Left colon (tissue), 2 donors: ENCODE results near the gene SVOP. TPM values are rescaled to one million over a fixed set of nuclear protein-coding genes. Genes with fewer than 3 reads are reported as not detected.
"Not testable (repeated sequence)": the region's sequence is repeated elsewhere in the genome, so short reads cannot be mapped to it uniquely, and the experiment has no call there.

ENCODE experiments used
- ATAC-seq: fragments of 200-7000 bp; cut with Tn5 transposase; one replicate; pipeline ENCODE4 v1.9.1; 2020; ENCODE audit warnings: mild to moderate bottlenecking, moderate library complexity
- DNase-seq, 2 donors: peaks; one replicate each; pipeline ENCODE4 v3.0.0-alpha.2; 2020
- intact Hi-C, 2 donors: fragments of 100-400 bp; cut with DNase I in 1 of 2; cut with micrococcal nuclease in 1 of 2; formaldehyde crosslinking; loops; one replicate each; pipeline versions ENCODE4 v1.11.2 to v1.14.0; 2022; cut with DNase I, micrococcal nuclease
- total RNA-seq, 2 donors: library from RNA; stranded (reverse); fragmentation: NEBNext Ultra II Directional; extraction: Animal tissue kit (Norgen Biotek cat#: 25700); gene quantifications; one replicate each; pipeline ENCODE4 v1.2.1, GENCODE V29; 2021
- donor health status: DM: no; HTN: no; CAD: no.
- donor health status: DM: yes; HTN: yes; CAD: no.

Gene SVOP
- total RNA-seq, 2 donors from 2014 or later = 0.09 to 0.45 TPM

DNA sequence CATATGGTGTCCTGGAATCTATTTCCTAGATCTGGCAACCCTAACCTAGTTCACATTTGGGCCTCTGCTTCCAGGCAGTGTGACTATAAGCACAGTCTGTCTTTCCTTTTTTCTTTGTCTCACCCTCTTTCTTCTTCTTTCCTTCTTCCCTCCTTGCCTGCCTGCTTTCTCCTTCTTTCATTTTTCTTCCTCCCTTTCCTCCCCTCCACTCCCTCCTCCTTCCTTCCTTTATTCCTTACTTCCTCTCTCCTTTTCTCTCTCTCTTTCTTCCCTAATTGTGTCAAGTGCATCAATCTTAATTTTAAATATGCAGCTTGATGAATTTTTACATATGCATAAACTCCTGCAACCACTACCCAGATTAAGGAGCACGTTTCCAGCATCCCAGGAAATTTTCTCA, 145.6 kb downstream of the SVOP start:
- no peak for DNase-seq
- no peak for ATAC-seq
- intact Hi-C loops = no loop called here

DNA sequence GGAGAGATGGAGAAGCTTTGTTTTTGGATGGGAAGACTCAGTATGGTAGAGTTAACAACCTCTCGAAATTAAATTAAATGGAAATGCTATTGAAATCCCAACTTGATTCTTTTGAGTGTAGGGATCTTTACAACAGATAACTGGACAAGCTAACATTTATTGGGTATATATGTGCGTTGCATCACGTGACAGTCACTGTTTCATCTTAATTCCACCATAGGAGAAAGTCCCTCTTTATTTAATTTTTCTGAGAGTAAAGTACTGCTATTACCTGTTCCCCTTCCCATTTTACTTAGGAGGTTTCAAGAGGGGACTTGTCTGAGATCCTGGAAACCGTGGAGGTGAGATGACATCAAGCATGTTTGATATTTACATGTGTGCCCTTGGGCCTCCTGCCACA, 152.1 kb downstream of the SVOP start:
- intact Hi-C loops = loop anchor here in 1 of 2 donors (10.0 kb wide), 1 partner anchor 76 kb away; no protein-coding TSS in a partner anchor

DNA sequence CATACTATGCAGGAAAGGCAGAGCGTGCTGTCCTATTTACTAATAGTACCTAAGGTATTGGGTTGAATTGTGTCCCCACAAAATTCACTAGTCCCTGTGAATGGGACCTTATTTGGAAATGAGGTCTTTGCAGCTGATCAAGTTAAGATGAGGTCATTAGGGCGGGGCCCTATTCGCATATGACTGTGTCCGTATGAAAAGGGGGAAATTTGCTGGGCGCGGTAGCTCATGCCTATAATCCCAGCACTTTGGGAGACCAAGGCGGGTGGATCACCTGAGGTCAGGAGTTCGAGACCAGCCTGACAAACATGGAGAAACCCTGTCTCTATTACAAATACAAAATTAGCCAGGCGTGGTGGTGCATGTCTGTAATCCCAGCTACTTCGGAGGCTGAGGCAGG, 154.8 kb downstream of the SVOP start:
- not testable (repeated sequence) for ATAC-seq, DNase-seq
- intact Hi-C loops = loop anchor here in 1 of 2 donors (10.0 kb wide), 1 partner anchor 79 kb away; no protein-coding TSS in a partner anchor

More for the DNA sequence above, 152.1 kb downstream of the SVOP start:
- DNase-seq (no peak), ATAC-seq (no peak)

GRCh38 chr12:108865169-108865568, 155.7 kb downstream of the SVOP start:
- intact Hi-C loops = loop anchor here in 1 of 2 donors (10.0 kb wide), 1 partner anchor 80 kb away; no protein-coding TSS in a partner anchor
- DNase-seq (no peak), ATAC-seq (no peak)

DNA sequence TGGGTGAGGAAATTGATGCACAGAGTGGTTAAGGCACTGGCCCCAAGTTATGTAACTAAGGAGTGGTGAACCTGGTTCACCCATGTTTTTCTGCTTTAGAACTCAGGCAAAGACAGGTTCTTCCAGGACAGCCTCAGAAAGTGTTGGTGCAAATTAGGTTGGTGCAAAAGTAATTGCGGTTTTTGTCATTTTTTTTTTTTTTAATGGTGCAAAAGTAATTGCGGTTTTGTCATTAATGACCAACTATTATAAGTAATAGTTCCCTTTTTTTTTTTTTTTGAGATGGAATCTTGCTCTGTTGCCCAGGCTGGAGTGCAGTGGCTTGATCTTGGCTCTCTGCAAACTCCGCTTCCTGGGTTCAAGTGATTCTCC, 158.3 kb downstream of the SVOP start:
- ATAC-seq (no peak), DNase-seq (no peak)
- intact Hi-C loops = loop anchor here in 1 of 2 donors (10.0 kb wide), 1 partner anchor 82 kb away; no protein-coding TSS in a partner anchor

DNA sequence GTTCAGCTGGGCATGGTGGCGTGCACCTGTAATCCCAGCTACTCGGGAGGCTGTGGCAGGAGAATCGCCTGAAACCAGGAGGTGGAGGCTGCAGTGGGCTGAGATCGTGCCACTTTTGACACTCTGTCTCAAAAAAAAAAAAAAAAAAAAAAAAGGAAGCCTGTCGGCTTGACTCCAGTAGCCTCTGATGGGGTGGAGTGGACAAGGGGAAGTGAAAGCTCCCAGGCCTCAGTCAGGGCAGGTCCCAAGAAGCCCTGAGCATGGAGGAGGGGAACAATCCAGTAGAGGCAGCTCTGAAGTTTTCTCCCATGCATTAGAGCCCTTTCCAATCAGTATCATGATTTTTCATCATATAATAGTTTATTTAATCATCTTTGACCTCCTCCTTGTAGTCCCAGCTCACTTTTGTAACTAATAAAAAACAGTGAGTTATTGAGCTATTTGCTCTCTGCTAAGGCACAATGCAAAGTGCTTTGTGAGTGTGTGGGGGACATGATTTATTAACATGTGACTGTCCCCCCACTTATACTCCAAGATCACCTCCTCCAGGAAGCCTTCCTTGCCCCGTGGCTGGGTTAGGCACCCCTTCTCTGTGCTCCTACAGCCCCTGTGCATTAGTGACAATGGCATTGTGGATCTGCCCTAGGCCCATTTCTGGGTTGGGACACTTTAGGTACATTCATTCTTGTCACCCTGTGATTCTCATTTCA, 158.8 kb downstream of the SVOP start:
- DNase-seq (peak in 1 of 2 donors; percentile 53), ATAC-seq (peak; percentile 48)
- intact Hi-C loops = loop anchor here in 1 of 2 donors (10.0 kb wide), 1 partner anchor 83 kb away; no protein-coding TSS in a partner anchor

DNA sequence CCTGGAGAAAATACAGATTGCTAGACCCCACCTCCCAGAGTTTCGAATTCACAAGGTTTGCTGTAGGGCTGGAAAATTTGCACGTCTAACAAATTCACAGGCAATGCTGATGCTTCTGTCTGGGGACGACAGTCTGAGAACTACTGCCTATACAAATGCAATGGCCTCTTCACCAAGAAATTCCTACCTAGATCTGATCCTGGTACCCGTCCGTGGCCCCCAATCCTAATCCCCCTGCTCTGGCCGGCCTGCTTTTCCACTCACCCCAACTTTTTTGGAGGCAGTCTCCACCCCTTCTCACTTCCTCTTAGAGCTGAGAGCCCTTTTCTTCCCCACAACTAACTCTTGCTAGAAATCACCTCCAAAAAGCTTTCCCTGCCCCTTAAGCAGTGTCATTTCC, 160.4 kb downstream of the SVOP start:
- DNase-seq (no peak), ATAC-seq (no peak)
- intact Hi-C loops = loop anchor here in 1 of 2 donors (10.0 kb wide), 1 partner anchor 84 kb away; no protein-coding TSS in a partner anchor

DNA sequence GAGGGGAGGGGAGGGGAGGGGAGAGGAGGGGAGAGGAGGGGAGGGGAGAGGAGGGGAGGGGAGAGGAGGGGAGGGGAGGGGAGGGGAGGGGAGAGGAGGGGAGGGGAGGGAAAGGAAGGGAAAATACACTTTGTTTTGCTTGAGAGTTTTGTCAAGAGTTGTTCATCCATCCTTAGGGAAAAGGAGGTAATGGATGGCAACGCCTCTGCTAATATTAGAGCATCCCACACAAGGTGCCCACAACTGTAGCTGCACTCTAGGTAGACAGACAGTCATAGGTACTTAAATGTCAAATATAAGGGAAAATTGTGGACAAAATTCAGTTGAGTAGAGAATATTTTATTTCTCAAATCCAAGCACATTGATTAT, 161.0 kb downstream of the SVOP start:
- DNase-seq (no peak), ATAC-seq (no peak)
- intact Hi-C loops = loop anchor here in 1 of 2 donors (10.0 kb wide), 3 partner anchors 55 to 295 kb away; partner anchors contain the start of genes ISCU and SART3

GRCh38 chr12:108859141-108859922, 161.5 kb downstream of the SVOP start:
- ATAC-seq (peak; percentile 40), DNase-seq (peak in 1 of 2 donors; percentile 36)
- intact Hi-C loops = loop anchor here in 1 of 2 donors (10.0 kb wide), 2 partner anchors 55 to 295 kb away; partner anchors contain the start of genes ISCU and SART3

DNA sequence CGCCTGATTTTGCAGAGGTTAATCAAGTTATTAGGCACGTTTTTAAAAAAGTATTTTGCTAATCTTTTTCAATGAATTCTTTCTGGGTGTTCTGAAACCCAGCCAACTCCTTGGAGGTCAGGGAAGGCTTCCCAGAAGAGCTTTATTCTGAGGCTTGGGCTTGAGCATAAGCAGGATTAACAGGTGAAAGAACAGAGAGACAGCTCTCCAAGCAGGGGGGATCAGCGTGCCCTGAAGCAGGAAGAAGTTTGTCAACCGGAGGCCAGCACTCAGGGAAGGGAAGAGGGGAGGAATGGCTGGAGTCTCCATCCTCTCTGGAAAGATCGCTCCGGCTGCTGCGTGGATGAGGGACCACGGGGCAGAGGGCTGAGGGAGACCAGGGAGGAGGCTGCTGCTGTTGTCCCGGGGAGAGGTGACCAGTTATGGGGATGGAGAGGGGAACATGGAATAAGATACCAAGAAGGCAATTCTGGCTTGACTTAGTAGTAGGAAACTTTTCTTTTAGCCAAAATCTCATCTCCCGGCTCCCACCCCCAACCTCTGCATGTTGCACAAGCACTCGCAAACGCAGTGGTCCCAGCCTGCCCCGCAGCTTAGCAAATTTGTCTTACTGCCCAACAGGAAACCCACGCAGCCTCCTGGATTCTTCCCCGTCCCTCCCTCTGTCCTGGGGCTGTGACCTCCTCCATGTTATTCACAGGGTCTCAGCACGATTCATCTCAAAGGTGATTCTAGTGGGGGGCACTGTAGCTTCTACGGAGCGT, 162.4 kb downstream of the SVOP start:
- no peak for ATAC-seq
- peak; percentile 36 to 39 for DNase-seq
- intact Hi-C loops = loop anchor here in 1 of 2 donors (10.0 kb wide), 2 partner anchors 54 to 294 kb away; partner anchors contain the start of genes ISCU and SART3

Other genes starting within 250 kb of the SVOP start
- gene SSH1, start 163.5 kb downstream of the SVOP start, total RNA-seq = 10 to 100 TPM; 24.6 to 28.2 TPM
- gene DAO, start 141.0 kb downstream of the SVOP start, total RNA-seq = 1 to 10 TPM; 3.8 to 4.9 TPM
- 10 to 100 TPM; 26.6 to 33.5 TPM for gene USP30, start 31.5 kb upstream of the SVOP start, total RNA-seq
- 1 to 10 TPM; 5.4 to 7.7 TPM for gene ALKBH2, start 72.4 kb upstream of the SVOP start, total RNA-seq
- gene UNG, start 76.5 kb upstream of the SVOP start, total RNA-seq = 10 to 100 TPM; 34.5 to 42.4 TPM
- 10 to 100 TPM; 49.6 to 55.6 TPM for gene ACACB, start 95.5 kb upstream of the SVOP start, total RNA-seq